ENCODE measurements around the gene ZNF732.
"Not testable (repeated sequence)": the region's sequence is repeated elsewhere in the genome, so short reads cannot be mapped to it uniquely, and the experiment has no call there.

ZNF732 gene

GRCh38 chr4:253936-254756, 51.1 kb downstream of the ZNF732 start:
- no peak for DNase-seq

- DNase-seq, result no peak
Measured at GRCh38 chr4:252065-252601, 53.1 kb downstream of the ZNF732 start.

GRCh38 chr4:244471-244870, 60.8 kb downstream of the ZNF732 start:
- DNase-seq, result peak; percentile 6

GRCh38 chr4:243426-243825, 61.8 kb downstream of the ZNF732 start:
- DNase-seq, result no peak

- no peak for DNase-seq
Measured at GRCh38 chr4:242121-242848, 63.0 kb downstream of the ZNF732 start.

- not testable (repeated sequence) for DNase-seq
Measured at GRCh38 chr4:241411-241810, 63.9 kb downstream of the ZNF732 start.

- DNase-seq, result no peak
Measured at GRCh38 chr4:236028-236427, 69.2 kb downstream of the ZNF732 start.

GRCh38 chr4:234178-234577, 71.1 kb downstream of the ZNF732 start:
- DNase-seq, result no peak

- no peak for DNase-seq
Measured at GRCh38 chr4:223913-224497, 81.3 kb downstream of the ZNF732 start.

Measured in retina (tissue), 1 donor.